GM18508 (cell line): Measurements from ENCODE around the gene GNG4.

ENCODE experiments used
- ATAC-seq: cut with Tn5 transposase; IDR thresholded peaks from one replicate; pipeline ENCODE4 v1.9.1; 2021; ENCODE audit warnings: moderate number of reproducible peaks; ENCODE audit not compliant: insufficient read depth, unreplicated experiment

The GNG4 gene

GRCh38 chr1:235502601-235503402, 146.8 kb downstream of the GNG4 start:
- ATAC-seq = no peak

- no peak for ATAC-seq
These were observed 148.5 kb downstream of the GNG4 start for GRCh38 chr1:235500971-235501540.
